Posterior vena cava (tissue), 2 donors: ENCODE results near the gene ATP6V0D1. TPM values are rescaled to one million over a fixed set of nuclear protein-coding genes. Genes with fewer than 3 reads are reported as not detected.

Source experiments
- DNase-seq: peaks from one replicate; pipeline ENCODE4 v3.0.0-alpha.2; 2020; ENCODE audit warnings: low spot score
- intact Hi-C, 2 donors: fragments of 100-400 bp; cut with DNase I; formaldehyde crosslinking; loops; one replicate each; pipeline versions ENCODE4 v1.14.1 to v1.14.2; 2022 to 2023
- total RNA-seq, 2 donors: library from RNA; stranded (reverse); fragmentation: NEBNext Ultra II Directional; extraction: Animal tissue kit (Norgen Biotek cat#: 25700); gene quantifications; one replicate each; pipeline ENCODE4 v1.2.1, GENCODE V29; 2021
- donor health status: DM: yes; HTN: yes; CAD: no.
- donor health status: DM: yes; HTN: yes; CAD: no.

Gene ATP6V0D1
- total RNA-seq, 2 donors from 2014 or later = 56.7 to 73.4 TPM

DNA sequence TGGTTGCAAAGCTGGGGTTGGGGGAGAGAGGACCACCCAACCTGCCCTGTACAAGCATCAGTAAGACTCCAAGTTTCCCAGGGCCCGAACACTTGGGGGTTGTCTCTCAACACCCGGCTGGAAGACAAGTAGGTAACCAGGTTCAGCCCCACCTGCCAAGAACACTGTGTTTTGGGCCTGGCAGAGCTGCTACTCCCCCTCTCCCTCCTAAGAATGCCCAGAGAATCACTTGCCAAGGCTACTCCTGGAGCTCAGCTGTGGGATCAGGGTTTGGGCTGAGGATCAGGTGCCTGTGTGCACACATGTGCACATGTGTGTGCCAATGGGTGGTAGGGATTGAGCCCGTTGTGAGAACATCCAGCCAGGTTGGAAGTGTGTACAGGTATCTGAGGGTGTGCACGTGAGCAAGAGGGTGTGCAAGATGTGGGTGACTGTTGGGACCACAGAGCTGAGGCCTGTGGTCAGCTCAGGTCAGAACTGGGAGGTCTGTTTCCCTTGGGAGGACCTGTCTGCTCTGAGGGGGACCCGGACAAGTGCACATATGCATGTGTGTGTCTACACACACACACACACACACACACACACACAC, 47.7 kb downstream of the ATP6V0D1 start:
- intact Hi-C loops = no loop called here
- no peak for DNase-seq

- DNase-seq = no peak
- intact Hi-C loops = no loop called here
Measured at GRCh38 chr16:67432506-67432890, 48.5 kb downstream of the ATP6V0D1 start.

- intact Hi-C loops = no loop called here
- no peak for DNase-seq
Measured at GRCh38 chr16:67431775-67432505, 49.0 kb downstream of the ATP6V0D1 start.

GRCh38 chr16:67430977-67431774, 49.8 kb downstream of the ATP6V0D1 start, which contains the start of gene HSD11B2:
Gene HSD11B2, plus strand, starts transcription at chr16:67431121. Its CDS starts 128 bp downstream, at chr16:67431249.
- no peak for DNase-seq
- intact Hi-C loops = no loop called here

- no peak for DNase-seq
- intact Hi-C loops = no loop called here
Measured at GRCh38 chr16:67430504-67430976, 50.4 kb downstream of the ATP6V0D1 start.

DNA sequence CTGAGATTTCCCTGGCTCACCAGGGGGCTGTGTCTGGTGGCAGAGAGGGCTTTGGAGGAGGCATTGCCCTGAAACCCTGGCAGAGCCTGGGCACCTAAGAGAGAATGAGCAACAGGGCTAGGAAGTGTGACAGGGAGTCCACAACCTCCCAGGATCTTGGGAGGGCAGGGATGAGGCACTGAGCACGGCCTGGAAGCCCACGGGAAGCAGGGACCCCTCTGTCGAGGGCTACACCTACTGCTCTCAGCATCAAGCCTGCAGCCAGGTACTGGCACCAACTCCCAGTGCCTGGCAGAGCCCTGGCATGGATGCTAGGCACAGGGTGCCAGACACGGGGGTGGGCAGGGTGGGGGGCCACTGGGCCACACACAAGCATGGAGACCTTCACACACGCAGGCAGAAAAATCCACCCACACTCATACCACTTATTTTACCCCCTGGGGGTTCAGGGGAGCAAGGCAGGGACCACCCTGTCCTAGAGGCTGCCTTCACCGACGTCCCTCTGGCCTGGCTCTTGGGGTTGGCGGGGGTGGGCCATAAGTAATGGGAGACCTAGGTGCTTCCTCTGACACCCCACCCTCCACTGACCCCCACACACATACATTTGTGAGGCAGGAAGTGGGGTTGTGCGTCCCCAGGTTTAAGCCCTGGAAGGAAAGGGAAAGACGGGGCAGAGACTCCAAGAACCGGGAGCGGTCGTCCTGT, 51.0 kb downstream of the ATP6V0D1 start:
- no peak for DNase-seq

DNA sequence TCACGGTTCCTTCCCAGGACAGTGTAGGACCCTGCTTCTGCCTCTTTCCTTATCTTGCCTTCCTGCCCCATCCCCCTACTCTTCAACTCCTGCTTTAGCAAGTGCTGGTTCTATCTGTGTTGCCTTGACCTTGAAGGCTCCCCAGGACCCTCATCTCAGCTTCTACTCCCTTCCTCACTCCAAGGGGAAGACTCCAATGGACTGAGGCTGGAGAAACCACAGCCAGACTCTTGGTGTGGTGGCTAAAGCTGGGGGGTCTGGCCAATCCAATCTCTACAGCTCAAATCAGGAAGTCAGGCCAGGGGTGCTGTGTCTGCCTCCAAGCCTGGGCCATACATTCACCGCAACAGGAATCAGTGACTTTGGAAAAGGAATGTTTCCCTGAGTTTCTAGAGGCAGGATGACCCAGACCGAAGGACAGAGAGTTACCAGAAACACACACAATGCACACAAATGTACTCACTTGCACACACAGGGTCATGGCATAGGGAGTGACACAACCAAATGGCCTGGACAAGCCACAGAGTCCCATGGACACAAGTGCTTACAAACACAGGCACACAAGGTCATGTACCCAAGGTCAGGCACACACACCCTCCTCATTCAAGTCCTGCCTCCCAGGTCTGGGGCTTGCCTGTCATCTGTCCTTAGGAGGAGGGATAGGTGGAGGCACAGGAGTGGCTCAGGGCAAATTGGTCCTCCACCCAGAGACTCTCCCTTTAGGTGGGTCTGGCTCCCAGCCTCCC, 51.7 kb downstream of the ATP6V0D1 start:
- intact Hi-C loops = loop anchor here in 1 of 2 donors (5.0 kb wide), 1 partner anchor 33 kb away; no protein-coding TSS in a partner anchor
- no peak for DNase-seq

More for the DNA sequence above, 51.0 kb downstream of the ATP6V0D1 start:
- intact Hi-C loops = loop anchor here in 1 of 2 donors (5.0 kb wide), 1 partner anchor 32 kb away; no protein-coding TSS in a partner anchor

- intact Hi-C loops = loop anchor here in 1 of 2 donors (5.0 kb wide), 1 partner anchor 34 kb away; no protein-coding TSS in a partner anchor
- DNase-seq = peak; percentile 90
Measured at GRCh38 chr16:67428146-67428731, 52.7 kb downstream of the ATP6V0D1 start.

- no peak for DNase-seq
- intact Hi-C loops = loop anchor here in 1 of 2 donors (5.0 kb wide), 1 partner anchor 35 kb away; no protein-coding TSS in a partner anchor
Measured at GRCh38 chr16:67426950-67427349, 54.0 kb downstream of the ATP6V0D1 start.

DNA sequence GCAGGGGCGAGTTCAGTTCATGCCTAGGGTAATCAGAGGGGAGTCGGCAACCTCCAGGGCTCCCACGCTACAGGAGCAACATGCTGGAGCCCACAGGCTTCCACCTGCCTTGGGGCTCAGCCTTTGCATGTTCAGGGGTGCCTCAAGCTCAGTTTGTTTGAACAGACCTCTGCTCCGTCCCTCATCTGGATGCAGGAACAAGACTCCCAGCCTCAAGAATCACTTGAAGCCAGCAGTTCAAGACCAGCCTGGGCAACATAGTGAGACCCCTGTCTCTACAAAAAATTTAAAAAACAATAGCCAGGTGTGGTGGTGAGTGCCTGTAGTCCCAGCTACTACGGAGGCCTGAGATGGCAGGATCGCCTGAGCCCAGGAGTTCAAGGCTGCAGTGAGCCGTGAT, 54.9 kb downstream of the ATP6V0D1 start:
- intact Hi-C loops = loop anchor here in 1 of 2 donors (5.0 kb wide), 1 partner anchor 36 kb away; no protein-coding TSS in a partner anchor
- DNase-seq = no peak

GRCh38 chr16:67425580-67425979, 55.4 kb downstream of the ATP6V0D1 start:
- DNase-seq = no peak
- intact Hi-C loops = loop anchor here (2.0 to 5.0 kb wide), 2 partner anchors 37 to 39 kb away; no protein-coding TSS in a partner anchor

GRCh38 chr16:67425061-67425460, 55.9 kb downstream of the ATP6V0D1 start:
- DNase-seq = no peak
- intact Hi-C loops = loop anchor here (2.0 to 5.0 kb wide), 2 partner anchors 37 to 40 kb away; no protein-coding TSS in a partner anchor

GRCh38 chr16:67424261-67424615, 56.7 kb downstream of the ATP6V0D1 start:
- intact Hi-C loops = loop anchor here in 1 of 2 donors (2.0 kb wide), 1 partner anchor 41 kb away; no protein-coding TSS in a partner anchor
- no peak for DNase-seq

- intact Hi-C loops = loop anchor here in 1 of 2 donors (2.0 kb wide), 1 partner anchor 41 kb away; no protein-coding TSS in a partner anchor
- DNase-seq = no peak
Measured at GRCh38 chr16:67423611-67424260, 57.2 kb downstream of the ATP6V0D1 start.

DNA sequence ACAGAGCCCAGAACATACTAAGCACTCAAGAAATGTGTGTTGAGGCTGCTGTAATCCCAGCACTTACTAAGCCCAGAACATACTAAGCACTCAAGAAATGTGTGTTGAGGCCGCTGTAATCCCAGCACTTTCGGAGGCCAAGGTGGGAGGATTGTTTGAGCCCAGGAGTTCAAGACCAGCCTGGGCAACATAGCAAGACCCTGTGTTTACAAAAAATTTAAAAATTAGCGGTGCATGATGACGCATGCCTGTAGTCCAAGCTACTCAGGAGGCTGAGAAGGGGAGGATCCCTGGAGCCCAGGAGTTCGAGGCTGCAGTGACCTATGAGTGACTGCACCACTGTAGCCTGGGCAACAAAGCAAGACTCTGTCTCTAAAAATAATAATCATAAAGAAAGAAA, 57.9 kb downstream of the ATP6V0D1 start:
- no peak for DNase-seq
- intact Hi-C loops = no loop called here

- intact Hi-C loops = no loop called here
- DNase-seq = no peak
Measured at GRCh38 chr16:67421030-67421429, 59.9 kb downstream of the ATP6V0D1 start.

- no peak for DNase-seq
- intact Hi-C loops = no loop called here
Measured at GRCh38 chr16:67419931-67420330, 61.0 kb downstream of the ATP6V0D1 start.
